WTC11 (cell line): ENCODE measurements around the gene ZNF414. TPM values are rescaled to one million over a fixed set of nuclear protein-coding genes. Genes with fewer than 3 reads are reported as not detected.

Experiments used
- ATAC-seq: fragments of 200-7000 bp; cut with Tn5 transposase; 2 replicates; pipeline ENCODE4 v1.10.0; 2021; ENCODE audit warnings: mild to moderate bottlenecking, moderate library complexity
- CTCF ChIA-PET: fragments of 300-600 bp; sonication (Branson Sonifier 250); formaldehyde crosslinking; loops from one replicate; lab custom pipeline; 2021; ENCODE audit warnings: antibody characterized with exemption; lab: Charles Lee
- POLR2A ChIA-PET: fragments of 350-600 bp; sonication (Branson Sonifier 250); formaldehyde crosslinking; loops from one replicate; lab custom pipeline; 2021; ENCODE audit warnings: antibody characterized with exemption; lab: Charles Lee
- DNase-seq: peaks from one replicate; pipeline ENCODE4 v3.0.0; 2021; ENCODE audit warnings: low spot score
- H3K27ac Mint-ChIP-seq: 2 replicates; pipeline ENCODE4 v1.8.0; 2021; ENCODE audit warnings: mixed read lengths
- H3K27me3 Mint-ChIP-seq: 2 replicates; pipeline ENCODE4 v1.8.0; 2021; ENCODE audit warnings: low read depth, mild to moderate bottlenecking, moderate library complexity, mixed read lengths
- H3K36me3 Mint-ChIP-seq: 2 replicates; pipeline ENCODE4 v1.8.0; 2021; ENCODE audit warnings: mixed read lengths
- H3K4me1 Mint-ChIP-seq: 2 replicates; pipeline ENCODE4 v1.8.0; 2022; ENCODE audit warnings: mixed read lengths
- H3K4me3 Mint-ChIP-seq: 2 replicates; pipeline ENCODE4 v1.8.0; 2021; ENCODE audit warnings: mild to moderate bottlenecking, moderate library complexity, mixed read lengths
- H3K9me3 Mint-ChIP-seq: 2 replicates; pipeline ENCODE4 v1.8.0; 2021; ENCODE audit warnings: mixed read lengths
- ESRRA ChIP-seq: sonication (generic); formaldehyde crosslinking; IDR thresholded peaks from 2 replicates; pipeline ENCODE4 v1.8.1; 2022; ENCODE audit warnings: mild to moderate bottlenecking, missing genetic modification reagents, borderline replicate concordance
- JAZF1 ChIP-seq: fragments of 250-450 bp; sonication (Bioruptor Pico); IDR thresholded peaks from 2 replicates; pipeline ENCODE4 v1.9.0; 2021; ENCODE audit warnings: moderate library complexity, mild to moderate bottlenecking, inconsistent platforms
- NFYB ChIP-seq: sonication (generic); formaldehyde crosslinking; conservative IDR thresholded peaks from 2 replicates; pipeline ENCODE4 v1.8.0; 2022; ENCODE audit warnings: low read depth, missing genetic modification reagents
- OVOL2 ChIP-seq: fragments of 250-450 bp; sonication (Bioruptor Pico); IDR thresholded peaks from 2 replicates; pipeline ENCODE4 v1.9.0; 2021; ENCODE audit warnings: mild to moderate bottlenecking, borderline replicate concordance
- SMAD4 ChIP-seq: sonication (generic); formaldehyde crosslinking; IDR thresholded peaks from 2 replicates; pipeline ENCODE4 v1.8.0; 2022; ENCODE audit warnings: mild to moderate bottlenecking, missing genetic modification reagents
- ZNF671 ChIP-seq: fragments of 250-450 bp; sonication (Bioruptor Pico); IDR thresholded peaks from 2 replicates; pipeline ENCODE4 v1.8.0; 2021; ENCODE audit warnings: mild to moderate bottlenecking
- total RNA-seq: library from RNA; stranded (reverse); gene quantifications from 3 replicates; pipeline ENCODE4 v1.2.3, GENCODE V29; 2021
- TF ChIP-seq, protein P1 (sequence below): sonication (generic); formaldehyde crosslinking; IDR thresholded peaks from 2 replicates; pipeline ENCODE4 v1.8.1; 2022; ENCODE audit warnings: mild to moderate bottlenecking, missing genetic modification reagents, moderate library complexity, borderline replicate concordance
- TF ChIP-seq, protein P2 (sequence below): sonication (generic); formaldehyde crosslinking; conservative IDR thresholded peaks from 2 replicates; pipeline ENCODE4 v1.8.1; 2022; ENCODE audit warnings: mild to moderate bottlenecking, missing genetic modification reagents
- TF ChIP-seq, protein P3 (sequence below): sonication (generic); formaldehyde crosslinking; IDR thresholded peaks from 2 replicates; pipeline ENCODE4 v1.8.1; 2023; ENCODE audit warnings: mild to moderate bottlenecking, moderate library complexity, missing genetic modification reagents
- TF ChIP-seq, protein P4 (sequence below): fragments of 250-450 bp; sonication (Bioruptor Pico); IDR thresholded peaks from 2 replicates; pipeline ENCODE4 v2.1.2; 2022; ENCODE audit warnings: mild to moderate bottlenecking, moderate library complexity
- TF ChIP-seq, protein P5 (sequence below): sonication (generic); formaldehyde crosslinking; IDR thresholded peaks from 2 replicates; pipeline ENCODE4 v1.8.1; 2023; ENCODE audit warnings: mild to moderate bottlenecking, missing genetic modification reagents, borderline replicate concordance
- TF ChIP-seq, protein P6 (sequence below): sonication (generic); formaldehyde crosslinking; IDR thresholded peaks from 2 replicates; pipeline ENCODE4 v1.8.0; 2023; ENCODE audit warnings: missing genetic modification reagents, mild to moderate bottlenecking, borderline replicate concordance
- TF ChIP-seq, protein P7 (sequence below): sonication (generic); formaldehyde crosslinking; IDR thresholded peaks from 2 replicates; pipeline ENCODE4 v1.8.1; 2022; ENCODE audit warnings: missing genetic modification reagents, borderline replicate concordance

ZNF414 gene
- total RNA-seq, 1 experiment from 2014 or later = 38.2 TPM

DNA sequence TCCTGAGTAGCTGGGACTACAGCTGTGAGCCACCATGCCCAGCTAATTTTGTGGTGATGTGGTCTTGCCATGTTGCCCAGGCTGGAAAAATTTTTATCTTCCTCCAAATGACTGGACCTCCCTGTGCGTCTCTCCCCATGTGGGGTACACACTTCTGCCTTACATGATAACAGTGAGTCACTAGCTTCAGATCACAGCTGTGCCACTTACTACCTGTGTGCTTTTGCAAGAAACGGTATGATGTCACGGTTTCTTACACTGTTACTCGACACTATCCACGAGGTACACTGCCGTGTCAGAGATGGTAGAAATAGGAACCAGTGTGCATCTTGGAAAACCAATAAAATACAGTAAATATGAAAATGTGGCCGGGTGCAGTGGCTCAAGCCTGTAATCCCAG is 17.5 kb upstream of the ZNF414 start:
- H3K27me3 Mint-ChIP-seq = peaks cover 6% of the 10 kb centered on the region
- H3K36me3 Mint-ChIP-seq = peaks cover 3% of the 10 kb centered on the region; the same call in 1 of the 2 replicates
- ChIA-PET CTCF (interaction anchor here (1.5 to 1.9 kb wide), 3 partner anchors 47 to 54 kb away, joined by 4 to 6 read pairs (median 4); no protein-coding TSS in a partner anchor), POLR2A (no interaction called here)
- no peak overlapping the region for H3K4me3 Mint-ChIP-seq
- TF ChIP-seq, protein P1, sequence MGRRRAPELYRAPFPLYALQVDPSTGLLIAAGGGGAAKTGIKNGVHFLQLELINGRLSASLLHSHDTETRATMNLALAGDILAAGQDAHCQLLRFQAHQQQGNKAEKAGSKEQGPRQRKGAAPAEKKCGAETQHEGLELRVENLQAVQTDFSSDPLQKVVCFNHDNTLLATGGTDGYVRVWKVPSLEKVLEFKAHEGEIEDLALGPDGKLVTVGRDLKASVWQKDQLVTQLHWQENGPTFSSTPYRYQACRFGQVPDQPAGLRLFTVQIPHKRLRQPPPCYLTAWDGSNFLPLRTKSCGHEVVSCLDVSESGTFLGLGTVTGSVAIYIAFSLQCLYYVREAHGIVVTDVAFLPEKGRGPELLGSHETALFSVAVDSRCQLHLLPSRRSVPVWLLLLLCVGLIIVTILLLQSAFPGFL (CRISPR knock-in tag) = no peak
- TF ChIP-seq ZNF671 = no peak
- no peak for TF ChIP-seq JAZF1 (CRISPR knock-in tag)
- TF ChIP-seq ESRRA (CRISPR knock-in tag) = no peak
- TF ChIP-seq, protein P2, sequence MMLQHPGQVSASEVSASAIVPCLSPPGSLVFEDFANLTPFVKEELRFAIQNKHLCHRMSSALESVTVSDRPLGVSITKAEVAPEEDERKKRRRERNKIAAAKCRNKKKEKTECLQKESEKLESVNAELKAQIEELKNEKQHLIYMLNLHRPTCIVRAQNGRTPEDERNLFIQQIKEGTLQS (CRISPR knock-in tag) = no peak
- TF ChIP-seq, protein P3, sequence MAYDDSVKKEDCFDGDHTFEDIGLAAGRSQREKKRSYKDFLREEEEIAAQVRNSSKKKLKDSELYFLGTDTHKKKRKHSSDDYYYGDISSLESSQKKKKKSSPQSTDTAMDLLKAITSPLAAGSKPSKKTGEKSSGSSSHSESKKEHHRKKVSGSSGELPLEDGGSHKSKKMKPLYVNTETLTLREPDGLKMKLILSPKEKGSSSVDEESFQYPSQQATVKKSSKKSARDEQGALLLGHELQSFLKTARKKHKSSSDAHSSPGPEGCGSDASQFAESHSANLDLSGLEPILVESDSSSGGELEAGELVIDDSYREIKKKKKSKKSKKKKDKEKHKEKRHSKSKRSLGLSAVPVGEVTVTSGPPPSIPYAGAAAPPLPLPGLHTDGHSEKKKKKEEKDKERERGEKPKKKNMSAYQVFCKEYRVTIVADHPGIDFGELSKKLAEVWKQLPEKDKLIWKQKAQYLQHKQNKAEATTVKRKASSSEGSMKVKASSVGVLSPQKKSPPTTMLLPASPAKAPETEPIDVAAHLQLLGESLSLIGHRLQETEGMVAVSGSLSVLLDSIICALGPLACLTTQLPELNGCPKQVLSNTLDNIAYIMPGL (CRISPR knock-in tag) = no peak
- no peak for TF ChIP-seq OVOL2
- TF ChIP-seq, protein P4, sequence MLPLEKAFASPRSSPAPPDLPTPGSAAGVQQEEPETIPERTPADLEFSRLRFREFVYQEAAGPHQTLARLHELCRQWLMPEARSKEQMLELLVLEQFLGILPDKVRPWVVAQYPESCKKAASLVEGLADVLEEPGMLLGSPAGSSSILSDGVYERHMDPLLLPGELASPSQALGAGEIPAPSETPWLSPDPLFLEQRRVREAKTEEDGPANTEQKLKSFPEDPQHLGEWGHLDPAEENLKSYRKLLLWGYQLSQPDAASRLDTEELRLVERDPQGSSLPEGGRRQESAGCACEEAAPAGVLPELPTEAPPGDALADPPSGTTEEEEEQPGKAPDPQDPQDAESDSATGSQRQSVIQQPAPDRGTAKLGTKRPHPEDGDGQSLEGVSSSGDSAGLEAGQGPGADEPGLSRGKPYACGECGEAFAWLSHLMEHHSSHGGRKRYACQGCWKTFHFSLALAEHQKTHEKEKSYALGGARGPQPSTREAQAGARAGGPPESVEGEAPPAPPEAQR = no peak
- TF ChIP-seq NFYB (CRISPR knock-in tag) = no peak
- TF ChIP-seq, protein P5, sequence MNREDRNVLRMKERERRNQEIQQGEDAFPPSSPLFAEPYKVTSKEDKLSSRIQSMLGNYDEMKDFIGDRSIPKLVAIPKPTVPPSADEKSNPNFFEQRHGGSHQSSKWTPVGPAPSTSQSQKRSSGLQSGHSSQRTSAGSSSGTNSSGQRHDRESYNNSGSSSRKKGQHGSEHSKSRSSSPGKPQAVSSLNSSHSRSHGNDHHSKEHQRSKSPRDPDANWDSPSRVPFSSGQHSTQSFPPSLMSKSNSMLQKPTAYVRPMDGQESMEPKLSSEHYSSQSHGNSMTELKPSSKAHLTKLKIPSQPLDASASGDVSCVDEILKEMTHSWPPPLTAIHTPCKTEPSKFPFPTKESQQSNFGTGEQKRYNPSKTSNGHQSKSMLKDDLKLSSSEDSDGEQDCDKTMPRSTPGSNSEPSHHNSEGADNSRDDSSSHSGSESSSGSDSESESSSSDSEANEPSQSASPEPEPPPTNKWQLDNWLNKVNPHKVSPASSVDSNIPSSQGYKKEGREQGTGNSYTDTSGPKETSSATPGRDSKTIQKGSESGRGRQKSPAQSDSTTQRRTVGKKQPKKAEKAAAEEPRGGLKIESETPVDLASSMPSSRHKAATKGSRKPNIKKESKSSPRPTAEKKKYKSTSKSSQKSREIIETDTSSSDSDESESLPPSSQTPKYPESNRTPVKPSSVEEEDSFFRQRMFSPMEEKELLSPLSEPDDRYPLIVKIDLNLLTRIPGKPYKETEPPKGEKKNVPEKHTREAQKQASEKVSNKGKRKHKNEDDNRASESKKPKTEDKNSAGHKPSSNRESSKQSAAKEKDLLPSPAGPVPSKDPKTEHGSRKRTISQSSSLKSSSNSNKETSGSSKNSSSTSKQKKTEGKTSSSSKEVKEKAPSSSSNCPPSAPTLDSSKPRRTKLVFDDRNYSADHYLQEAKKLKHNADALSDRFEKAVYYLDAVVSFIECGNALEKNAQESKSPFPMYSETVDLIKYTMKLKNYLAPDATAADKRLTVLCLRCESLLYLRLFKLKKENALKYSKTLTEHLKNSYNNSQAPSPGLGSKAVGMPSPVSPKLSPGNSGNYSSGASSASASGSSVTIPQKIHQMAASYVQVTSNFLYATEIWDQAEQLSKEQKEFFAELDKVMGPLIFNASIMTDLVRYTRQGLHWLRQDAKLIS (CRISPR knock-in tag) = no peak
- TF ChIP-seq, protein P6, sequence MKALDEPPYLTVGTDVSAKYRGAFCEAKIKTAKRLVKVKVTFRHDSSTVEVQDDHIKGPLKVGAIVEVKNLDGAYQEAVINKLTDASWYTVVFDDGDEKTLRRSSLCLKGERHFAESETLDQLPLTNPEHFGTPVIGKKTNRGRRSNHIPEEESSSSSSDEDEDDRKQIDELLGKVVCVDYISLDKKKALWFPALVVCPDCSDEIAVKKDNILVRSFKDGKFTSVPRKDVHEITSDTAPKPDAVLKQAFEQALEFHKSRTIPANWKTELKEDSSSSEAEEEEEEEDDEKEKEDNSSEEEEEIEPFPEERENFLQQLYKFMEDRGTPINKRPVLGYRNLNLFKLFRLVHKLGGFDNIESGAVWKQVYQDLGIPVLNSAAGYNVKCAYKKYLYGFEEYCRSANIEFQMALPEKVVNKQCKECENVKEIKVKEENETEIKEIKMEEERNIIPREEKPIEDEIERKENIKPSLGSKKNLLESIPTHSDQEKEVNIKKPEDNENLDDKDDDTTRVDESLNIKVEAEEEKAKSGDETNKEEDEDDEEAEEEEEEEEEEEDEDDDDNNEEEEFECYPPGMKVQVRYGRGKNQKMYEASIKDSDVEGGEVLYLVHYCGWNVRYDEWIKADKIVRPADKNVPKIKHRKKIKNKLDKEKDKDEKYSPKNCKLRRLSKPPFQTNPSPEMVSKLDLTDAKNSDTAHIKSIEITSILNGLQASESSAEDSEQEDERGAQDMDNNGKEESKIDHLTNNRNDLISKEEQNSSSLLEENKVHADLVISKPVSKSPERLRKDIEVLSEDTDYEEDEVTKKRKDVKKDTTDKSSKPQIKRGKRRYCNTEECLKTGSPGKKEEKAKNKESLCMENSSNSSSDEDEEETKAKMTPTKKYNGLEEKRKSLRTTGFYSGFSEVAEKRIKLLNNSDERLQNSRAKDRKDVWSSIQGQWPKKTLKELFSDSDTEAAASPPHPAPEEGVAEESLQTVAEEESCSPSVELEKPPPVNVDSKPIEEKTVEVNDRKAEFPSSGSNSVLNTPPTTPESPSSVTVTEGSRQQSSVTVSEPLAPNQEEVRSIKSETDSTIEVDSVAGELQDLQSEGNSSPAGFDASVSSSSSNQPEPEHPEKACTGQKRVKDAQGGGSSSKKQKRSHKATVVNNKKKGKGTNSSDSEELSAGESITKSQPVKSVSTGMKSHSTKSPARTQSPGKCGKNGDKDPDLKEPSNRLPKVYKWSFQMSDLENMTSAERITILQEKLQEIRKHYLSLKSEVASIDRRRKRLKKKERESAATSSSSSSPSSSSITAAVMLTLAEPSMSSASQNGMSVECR (CRISPR knock-in tag) = no peak
- no peak for TF ChIP-seq SMAD4 (CRISPR knock-in tag)
- TF ChIP-seq, protein P7, sequence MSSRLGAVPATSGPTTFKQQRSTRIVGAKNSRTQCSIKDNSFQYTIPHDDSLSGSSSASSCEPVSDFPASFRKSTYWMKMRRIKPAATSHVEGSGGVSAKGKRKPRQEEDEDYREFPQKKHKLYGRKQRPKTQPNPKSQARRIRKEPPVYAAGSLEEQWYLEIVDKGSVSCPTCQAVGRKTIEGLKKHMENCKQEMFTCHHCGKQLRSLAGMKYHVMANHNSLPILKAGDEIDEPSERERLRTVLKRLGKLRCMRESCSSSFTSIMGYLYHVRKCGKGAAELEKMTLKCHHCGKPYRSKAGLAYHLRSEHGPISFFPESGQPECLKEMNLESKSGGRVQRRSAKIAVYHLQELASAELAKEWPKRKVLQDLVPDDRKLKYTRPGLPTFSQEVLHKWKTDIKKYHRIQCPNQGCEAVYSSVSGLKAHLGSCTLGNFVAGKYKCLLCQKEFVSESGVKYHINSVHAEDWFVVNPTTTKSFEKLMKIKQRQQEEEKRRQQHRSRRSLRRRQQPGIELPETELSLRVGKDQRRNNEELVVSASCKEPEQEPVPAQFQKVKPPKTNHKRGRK (CRISPR knock-in tag) = no peak
- H3K27ac Mint-ChIP-seq = no peak overlapping the region
- no peak for DNase-seq
- H3K9me3 Mint-ChIP-seq = no peaks in the 10 kb centered on the region
- ATAC-seq = no peak
- H3K4me1 Mint-ChIP-seq = peaks cover 16% of the 10 kb centered on the region
